Esophagus muscularis mucosa (tissue), 3 donors: ENCODE data around the gene UQCRFS1.

Source experiments
- EP300 ChIP-seq: sonication (generic); formaldehyde crosslinking; IDR thresholded peaks from one replicate; pipeline ENCODE4 v1.6.1; 2017; ENCODE audit warnings: antibody characterized with exemption
- POLR2AphosphoS5 ChIP-seq, 2 donors: sonication (generic); formaldehyde crosslinking; IDR thresholded peaks; one replicate each; pipeline ENCODE4 v1.6.1; 2017; ENCODE audit warnings: antibody characterized with exemption in 2 of 2

GRCh38 chr19:29193155-29193554, 19.8 kb downstream of the UQCRFS1 start:
- TF ChIP-seq POLR2AphosphoS5 (IDR thresholded peaks at IDR 0.05) (no peak), EP300 (no peak)
